ENCODE data around the gene FKBP7.

Gene FKBP7

GRCh38 chr2:178448968-178449661 is 29.3 kb downstream of the FKBP7 start:
- no peak for ATAC-seq
- TF ChIP-seq OSR1 (CRISPR knock-in tag; IDR thresholded peaks at IDR 0.05) (no peak), GLIS3 (CRISPR knock-in tag; IDR thresholded peaks at IDR 0.05) (no peak)

- no peak for ATAC-seq
- no peak for TF ChIP-seq ZC3H10 (CRISPR knock-in tag; IDR thresholded peaks at IDR 0.05)
- TF ChIP-seq CSRNP3 (CRISPR knock-in tag; IDR thresholded peaks at IDR 0.05), result no peak
- TF ChIP-seq GLIS3 (CRISPR knock-in tag; IDR thresholded peaks at IDR 0.05), result no peak
- TF ChIP-seq ESRRG (CRISPR knock-in tag; IDR thresholded peaks at IDR 0.05), result no peak
- no peak for TF ChIP-seq OSR1 (CRISPR knock-in tag; IDR thresholded peaks at IDR 0.05)
- TF ChIP-seq POU6F1 (CRISPR knock-in tag; IDR thresholded peaks at IDR 0.05; ENCODE audit: borderline replicate concordance, low read depth), result no peak
- TF ChIP-seq BACH2 (CRISPR knock-in tag; IDR thresholded peaks at IDR 0.05; ENCODE audit: borderline replicate concordance), result no peak
- no peak for TF ChIP-seq ISL1 (CRISPR knock-in tag; IDR thresholded peaks at IDR 0.05)
- no peak for TF ChIP-seq ZFP3 (CRISPR knock-in tag; IDR thresholded peaks at IDR 0.05)
- no peak for TF ChIP-seq TSHZ2 (CRISPR knock-in tag; IDR thresholded peaks at IDR 0.05)
- no peak for TF ChIP-seq TOX (CRISPR knock-in tag; IDR thresholded peaks at IDR 0.05; ENCODE audit: borderline replicate concordance)
Observed at GRCh38 chr2:178441426-178441825, 37.0 kb downstream of the FKBP7 start.

GRCh38 chr2:178436662-178437061 is 41.7 kb downstream of the FKBP7 start:
- TF ChIP-seq RARB (CRISPR knock-in tag; IDR thresholded peaks at IDR 0.05) (no peak), ZFP30 (CRISPR knock-in tag; IDR thresholded peaks at IDR 0.05) (no peak), ZFP3 (CRISPR knock-in tag; IDR thresholded peaks at IDR 0.05) (no peak), ISL1 (CRISPR knock-in tag; IDR thresholded peaks at IDR 0.05) (no peak), CSDC2 (CRISPR knock-in tag; IDR thresholded peaks at IDR 0.05) (no peak), TOX (CRISPR knock-in tag; IDR thresholded peaks at IDR 0.05; ENCODE audit: borderline replicate concordance) (no peak), ZNF8 (CRISPR knock-in tag; IDR thresholded peaks at IDR 0.05) (no peak), ZNF70 (CRISPR knock-in tag; IDR thresholded peaks at IDR 0.05) (no peak), SNAI2 (CRISPR knock-in tag; IDR thresholded peaks at IDR 0.05) (no peak), ARNTL (CRISPR knock-in tag; IDR thresholded peaks at IDR 0.05; ENCODE audit: borderline replicate concordance, low read depth) (no peak), PPARA (CRISPR knock-in tag; IDR thresholded peaks at IDR 0.05; ENCODE audit: borderline replicate concordance) (no peak), CSRNP3 (CRISPR knock-in tag; IDR thresholded peaks at IDR 0.05) (no peak), CREB5 (CRISPR knock-in tag; IDR thresholded peaks at IDR 0.05; ENCODE audit: low read depth) (no peak), ESRRG (CRISPR knock-in tag; IDR thresholded peaks at IDR 0.05) (no peak), GLIS3 (CRISPR knock-in tag; IDR thresholded peaks at IDR 0.05) (no peak), POU6F1 (CRISPR knock-in tag; IDR thresholded peaks at IDR 0.05; ENCODE audit: borderline replicate concordance, low read depth) (no peak), PATZ1 (CRISPR knock-in tag; IDR thresholded peaks at IDR 0.05; ENCODE audit: borderline replicate concordance) (no peak), TSHZ2 (CRISPR knock-in tag; IDR thresholded peaks at IDR 0.05) (no peak)
- no peak for ATAC-seq

All from SK-N-SH treated with all-trans-retinoic acid at 6 μM for 48 hours (cell line).